ENCODE data around the gene ELF4. TPM values are rescaled to one million over a fixed set of nuclear protein-coding genes. Genes with fewer than 3 reads are reported as not detected.

Gene ELF4
- total RNA-seq, 1 donor from 2014 or later: 14.3 TPM

DNA sequence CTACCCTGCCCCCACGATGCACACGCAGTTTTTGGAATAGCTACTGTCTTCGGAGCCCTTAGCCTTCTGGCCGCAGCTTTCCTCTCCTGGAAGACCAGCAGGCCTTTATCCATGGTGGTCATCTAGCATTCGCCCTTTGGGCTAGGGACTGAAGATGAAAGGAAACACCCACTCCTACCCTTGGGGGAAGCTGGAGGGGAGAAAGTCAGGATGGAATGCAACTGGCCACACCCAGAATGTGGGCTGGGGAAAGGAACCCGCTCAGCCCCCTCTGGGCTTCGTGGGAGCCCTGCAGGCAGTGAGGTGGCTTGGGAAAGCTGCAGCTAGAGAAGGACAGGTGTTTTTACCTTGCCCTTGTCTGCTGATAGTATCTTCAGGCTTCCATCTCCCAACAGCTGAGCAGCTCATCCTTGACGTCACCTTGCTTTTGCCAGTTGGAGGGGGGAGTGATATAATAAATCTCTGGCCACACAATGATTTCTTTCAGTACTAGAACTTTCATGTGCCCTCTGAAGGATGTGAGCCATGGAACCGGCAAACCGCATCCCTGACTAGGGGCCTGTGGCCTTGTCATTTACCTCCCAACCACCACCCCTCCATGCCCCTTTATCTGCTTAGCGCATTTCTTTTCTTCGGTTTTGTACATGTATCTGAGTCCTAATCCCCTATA lies 59.0 kb downstream of the ELF4 start:
- DNase-seq (ENCODE audit: low spot score): no peak

DNA sequence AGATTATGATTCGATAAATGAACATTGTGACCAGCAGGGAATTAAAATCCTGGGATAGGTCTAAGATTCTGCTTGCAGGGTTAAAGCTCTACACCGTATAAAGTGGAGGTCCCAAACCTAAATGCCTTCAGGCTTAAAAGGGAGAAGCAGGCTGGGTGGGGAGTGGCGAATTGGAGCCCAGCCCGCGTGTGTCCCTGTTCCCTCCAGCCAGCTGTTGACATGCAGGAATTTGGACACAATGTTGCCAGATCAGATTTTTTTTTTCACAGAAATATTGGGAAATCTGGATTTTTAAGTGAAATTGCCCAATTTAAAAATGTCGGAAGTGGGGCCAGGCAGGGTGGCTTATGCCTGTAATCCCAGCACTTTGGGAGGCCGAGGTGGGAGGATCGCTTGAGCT lies 60.5 kb downstream of the ELF4 start:
- DNase-seq (ENCODE audit: low spot score): no peak

DNA sequence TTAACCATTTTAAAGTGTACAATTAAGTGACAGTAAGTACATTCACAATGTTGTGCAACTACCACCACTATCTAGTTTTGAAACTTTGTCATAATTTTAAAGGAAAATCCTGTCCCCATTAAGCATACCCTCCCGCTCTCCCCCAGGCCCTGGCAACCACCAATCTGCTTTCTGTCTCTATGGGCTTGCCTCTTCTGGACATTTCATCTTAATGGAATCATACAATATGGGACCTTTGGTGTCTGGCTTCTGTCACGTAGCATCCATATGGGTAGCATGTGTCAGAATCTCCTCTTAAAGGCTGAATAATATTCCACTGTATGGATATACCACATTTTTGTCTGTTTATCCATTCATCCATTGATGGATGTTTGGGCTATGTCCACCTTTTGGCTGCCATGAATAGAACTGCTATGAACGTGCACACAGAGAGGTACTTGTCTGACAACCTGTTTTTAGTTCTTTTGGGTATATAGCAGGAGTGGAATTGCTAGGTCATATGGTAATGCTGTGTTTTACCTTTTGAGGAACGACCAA lies 61.5 kb downstream of the ELF4 start:
- DNase-seq (ENCODE audit: low spot score): no peak

DNA sequence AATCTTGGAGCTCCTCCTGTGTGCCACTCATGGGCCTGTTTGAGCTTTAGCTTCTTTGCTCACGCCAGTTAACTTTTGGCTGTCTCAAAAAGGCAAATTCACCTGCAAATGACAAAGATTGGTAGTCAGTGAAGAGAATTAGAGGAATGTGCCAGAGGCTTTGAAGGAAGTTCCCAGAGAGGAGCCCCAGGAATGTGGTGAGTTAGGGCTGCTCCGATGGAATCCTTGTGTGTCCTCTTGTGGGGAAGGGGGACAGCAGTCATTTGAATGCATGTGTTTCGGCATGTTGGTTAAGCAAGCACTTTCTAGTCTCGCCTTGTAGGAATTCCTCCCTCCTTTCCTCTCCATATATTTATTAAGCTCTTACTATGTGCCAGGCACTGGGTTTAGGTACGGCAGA lies 62.9 kb downstream of the ELF4 start:
- no peak for DNase-seq (ENCODE audit: low spot score)

DNA sequence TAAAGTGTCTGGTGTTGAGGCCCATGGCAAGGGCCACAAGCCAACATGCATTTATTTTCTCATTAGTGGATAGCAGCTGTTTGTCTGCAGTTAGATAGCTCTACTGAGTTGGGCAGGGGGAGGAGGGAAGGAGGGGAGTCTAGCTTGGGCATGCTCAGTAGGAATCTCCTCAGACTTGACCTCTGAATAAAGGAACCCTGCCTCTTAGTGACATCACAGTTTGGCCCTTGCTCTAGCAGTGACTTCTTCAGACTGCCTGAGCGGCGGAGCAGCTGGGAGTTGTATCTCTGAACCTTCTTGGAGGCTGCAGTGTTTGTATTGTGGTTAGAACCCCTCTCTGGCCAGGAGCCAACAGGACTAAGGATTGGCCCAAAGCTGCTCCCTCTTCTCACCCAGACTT lies 70.5 kb downstream of the ELF4 start:
- no peak for DNase-seq (ENCODE audit: low spot score)

DNA sequence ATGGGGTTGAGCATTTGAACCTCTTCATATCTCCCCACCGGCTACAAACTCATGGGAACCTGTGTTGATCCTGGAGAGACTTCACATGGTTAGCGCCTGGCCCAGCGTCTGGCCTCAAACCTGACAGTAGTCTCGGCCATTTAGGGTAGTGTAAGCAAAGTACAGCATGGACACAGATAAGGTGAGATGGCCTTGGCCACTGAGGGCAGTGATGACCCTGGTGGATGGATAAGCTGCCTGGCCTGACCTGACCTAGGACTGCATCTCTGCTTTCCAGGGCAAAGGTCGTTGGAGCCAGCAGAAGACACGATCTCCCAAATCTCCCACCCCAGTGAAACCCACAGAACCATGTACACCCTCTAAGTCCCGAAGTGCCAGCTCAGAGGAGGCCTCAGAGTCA lies 76.1 kb downstream of the ELF4 start:
- DNase-seq (ENCODE audit: low spot score): no peak

DNA sequence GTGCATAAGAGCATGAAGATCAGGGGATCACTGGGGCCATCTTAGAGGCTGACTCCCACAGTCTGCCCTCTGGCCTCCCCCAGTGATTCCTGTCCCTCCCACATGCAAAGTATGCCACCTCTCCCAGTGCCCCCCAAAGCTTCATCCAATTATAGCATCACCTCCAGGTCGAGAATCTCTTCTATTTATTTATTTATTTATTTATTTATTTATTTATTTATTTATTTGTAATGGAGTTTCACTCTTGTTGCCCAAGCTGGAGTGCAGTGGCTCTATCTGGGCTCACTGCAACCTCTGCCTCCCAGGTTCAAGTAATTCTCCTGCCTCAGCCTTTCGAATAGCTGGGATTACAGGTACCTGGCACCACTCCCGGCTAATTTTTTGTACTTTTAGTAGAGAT lies 77.7 kb downstream of the ELF4 start:
- DNase-seq (ENCODE audit: low spot score): no peak

DNA sequence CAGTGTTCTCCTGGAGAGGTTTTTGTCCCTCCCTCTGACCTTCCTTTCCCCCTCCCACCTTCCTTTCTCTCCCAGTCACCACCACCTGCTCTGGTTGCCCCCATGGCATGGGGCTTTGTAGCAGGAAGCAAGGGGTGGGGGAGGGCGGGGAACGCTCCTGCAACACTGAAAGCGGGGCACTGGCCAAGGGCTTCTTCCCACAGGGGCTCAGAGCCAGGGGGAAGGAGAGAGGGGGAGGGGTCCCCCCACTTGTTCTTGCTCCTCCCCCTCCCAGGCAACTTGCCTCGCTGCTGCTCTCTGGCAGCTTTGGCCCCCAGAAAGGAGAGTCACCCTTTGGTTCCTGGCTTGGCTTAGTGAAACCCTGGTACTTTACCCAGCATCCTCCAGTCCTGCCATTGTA lies 79.5 kb downstream of the ELF4 start:
- DNase-seq (ENCODE audit: low spot score): no peak

DNA sequence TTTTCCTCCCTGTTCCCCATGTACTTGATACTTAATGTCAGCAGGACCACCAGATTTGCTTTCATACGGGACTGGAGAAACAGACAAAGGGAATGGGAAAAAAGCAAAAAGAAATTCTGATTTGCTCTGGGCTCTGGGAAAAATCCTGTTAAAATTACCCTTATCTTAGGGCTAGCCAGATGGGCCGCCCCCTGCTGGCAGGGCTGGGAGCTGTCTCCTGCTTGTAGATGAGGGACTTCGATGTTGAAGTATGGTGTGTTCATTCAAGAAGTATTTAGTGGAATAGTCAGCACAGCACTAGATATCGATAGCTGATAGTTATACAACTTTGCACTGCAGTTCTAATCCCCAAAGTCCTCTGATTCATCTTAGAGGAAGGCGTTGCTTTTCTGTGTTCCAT lies 82.1 kb downstream of the ELF4 start:
- DNase-seq (ENCODE audit: low spot score): no peak

DNA sequence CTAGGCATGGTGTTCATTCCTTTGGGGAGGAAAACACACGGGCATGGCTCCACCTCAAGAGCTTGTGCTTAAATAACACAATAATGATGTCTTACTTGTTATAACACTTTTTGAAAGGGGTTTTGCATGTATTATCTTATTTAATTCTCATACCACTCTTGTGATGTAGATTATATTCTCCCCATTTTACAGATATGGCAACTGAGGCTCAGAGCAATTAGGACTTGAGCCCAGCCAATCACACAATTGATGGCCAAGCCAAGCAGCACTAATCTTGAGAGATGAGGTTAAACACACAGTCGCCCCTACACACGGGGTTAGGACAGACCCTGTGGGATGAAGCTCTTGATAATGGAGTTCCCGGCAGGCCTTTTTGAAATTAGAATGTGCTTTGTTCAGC lies 82.7 kb downstream of the ELF4 start:
- DNase-seq (ENCODE audit: low spot score): no peak

DNA sequence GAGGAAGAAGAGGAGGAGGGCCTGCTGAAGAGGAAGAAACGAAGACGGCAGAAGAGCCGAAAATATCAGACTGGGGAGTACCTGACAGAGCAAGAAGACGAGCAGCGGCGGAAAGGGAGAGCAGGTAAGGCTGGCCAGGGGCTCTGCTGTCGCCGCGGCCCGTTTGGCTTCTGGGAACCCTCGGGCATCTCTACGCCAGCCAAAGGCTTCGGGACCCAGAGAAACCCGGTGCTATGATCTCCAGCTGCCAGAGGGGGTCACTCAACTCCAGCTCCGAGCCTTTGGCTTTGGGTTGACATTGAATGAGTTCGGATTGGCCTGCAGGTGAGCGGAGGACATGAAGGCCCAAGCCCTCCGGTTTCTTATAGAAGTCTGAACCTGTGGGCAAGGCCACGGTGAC lies 85.0 kb downstream of the ELF4 start:
- no peak for DNase-seq (ENCODE audit: low spot score)

DNA sequence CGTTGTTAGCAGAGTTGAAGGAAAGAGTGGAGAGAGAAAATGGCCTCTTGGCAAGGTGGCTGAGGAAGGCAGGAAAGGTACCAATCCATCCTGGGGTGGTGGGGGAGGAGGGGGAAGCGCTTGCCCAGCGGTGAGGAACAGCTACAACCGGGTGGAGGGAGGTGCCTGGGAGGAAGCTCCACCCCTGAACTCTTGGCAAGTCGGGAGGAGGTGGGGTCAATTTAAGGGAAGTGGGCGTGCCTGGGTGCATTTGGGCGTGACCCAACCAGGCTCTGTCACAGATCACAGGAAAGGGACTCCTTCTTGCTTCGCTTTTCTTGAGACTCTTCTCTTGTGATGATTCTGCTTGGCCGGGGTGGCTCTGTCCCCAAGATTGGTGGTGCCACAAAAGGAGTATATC lies 86.2 kb downstream of the ELF4 start:
- no peak for DNase-seq (ENCODE audit: low spot score)

DNA sequence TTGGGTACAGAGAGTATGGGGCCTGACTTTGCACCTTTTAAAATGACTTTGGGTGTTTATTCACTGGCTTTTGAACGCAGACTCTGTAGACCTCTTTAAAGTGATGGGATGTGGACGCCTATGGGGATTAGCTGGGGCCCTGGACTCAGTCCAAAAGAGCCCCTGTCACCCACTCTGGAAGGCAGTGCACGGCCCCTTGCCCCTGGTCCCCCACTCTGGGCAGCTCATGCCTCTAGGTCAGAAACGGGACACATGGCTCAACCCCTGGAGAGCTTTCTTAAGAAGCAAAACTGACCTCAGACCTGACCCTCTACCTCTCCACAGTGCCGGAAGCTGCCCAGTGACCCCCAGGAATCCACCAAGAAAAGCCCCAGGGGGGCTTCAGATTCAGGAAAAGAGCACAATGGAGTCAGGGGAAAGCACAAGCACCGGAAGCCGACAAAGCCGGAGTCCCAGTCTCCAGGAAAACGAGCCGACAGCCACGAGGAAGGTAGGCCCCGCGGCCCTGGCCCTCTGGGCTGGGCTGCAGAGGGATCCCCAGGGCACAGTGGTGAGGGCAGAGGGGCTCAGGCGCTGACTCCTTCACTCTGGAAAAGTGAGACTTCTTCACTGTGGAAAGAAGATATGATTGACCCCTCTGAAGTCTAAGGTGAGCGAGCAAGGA lies 89.5 kb downstream of the ELF4 start:
- DNase-seq (ENCODE audit: low spot score): no peak

DNA sequence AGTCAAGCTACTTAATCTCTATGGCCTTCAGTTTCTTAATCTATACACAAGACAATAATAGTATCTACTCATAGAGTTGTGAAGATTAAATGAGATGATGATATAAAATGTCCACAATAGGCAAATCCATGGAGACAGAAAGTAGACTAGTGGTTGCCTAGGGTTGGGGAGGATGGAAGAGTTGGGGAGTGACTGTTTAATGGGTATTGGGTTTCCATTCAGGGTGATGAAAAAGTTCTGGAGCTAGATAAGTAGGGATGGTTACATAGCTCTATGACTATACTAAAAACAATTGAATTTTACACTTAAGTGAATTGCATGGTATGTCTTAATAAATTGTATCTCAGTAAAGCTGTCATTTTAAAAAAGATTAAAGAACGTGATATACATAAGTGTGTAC lies 92.2 kb downstream of the ELF4 start:
- no peak for DNase-seq (ENCODE audit: low spot score)

DNA sequence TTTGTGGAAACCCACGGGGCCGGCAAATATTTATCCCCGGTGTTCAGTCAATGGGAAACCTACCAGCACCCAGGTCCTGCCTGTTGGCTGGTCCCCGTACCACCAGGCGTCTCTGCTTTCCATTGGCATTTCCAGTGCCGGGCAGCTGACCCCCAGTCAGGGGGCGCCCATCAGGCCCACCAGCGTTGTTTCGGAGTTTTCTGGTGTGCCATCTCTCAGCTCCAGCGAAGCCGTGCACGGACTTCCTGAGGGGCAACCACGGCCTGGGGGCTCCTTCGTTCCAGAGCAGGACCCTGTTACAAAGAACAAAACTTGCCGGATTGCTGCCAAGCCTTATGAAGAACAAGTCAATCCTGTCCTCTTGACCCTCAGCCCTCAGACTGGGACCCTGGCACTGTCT lies 95.1 kb downstream of the ELF4 start:
- no peak for DNase-seq (ENCODE audit: low spot score)

Other genes starting within 250 kb of the ELF4 start
- gene UTP14A, start 204.3 kb downstream of the ELF4 start, total RNA-seq: 22.5 TPM
- 42.5 TPM for gene BCORL1, start 127.9 kb downstream of the ELF4 start, total RNA-seq
- 35.4 TPM for gene AIFM1, start 55.3 kb upstream of the ELF4 start, total RNA-seq
- gene RAB33A, start 61.5 kb upstream of the ELF4 start, total RNA-seq: 3.4 TPM
- 3.3 TPM for gene ZNF280C, start 158.4 kb upstream of the ELF4 start, total RNA-seq
- gene SLC25A14, start 229.4 kb upstream of the ELF4 start, total RNA-seq: 5.6 TPM

Data from mesenteric fat pad (tissue), 1 donor.